Iris pigment epithelial cell (primary cell): ENCODE measurements around the gene ABLIM2.

Experiments used
- DNase-seq: peaks from one replicate; pipeline ENCODE4 v3.0.0-alpha.2; 2011; ENCODE audit warnings: low read depth

ABLIM2 gene

DNA sequence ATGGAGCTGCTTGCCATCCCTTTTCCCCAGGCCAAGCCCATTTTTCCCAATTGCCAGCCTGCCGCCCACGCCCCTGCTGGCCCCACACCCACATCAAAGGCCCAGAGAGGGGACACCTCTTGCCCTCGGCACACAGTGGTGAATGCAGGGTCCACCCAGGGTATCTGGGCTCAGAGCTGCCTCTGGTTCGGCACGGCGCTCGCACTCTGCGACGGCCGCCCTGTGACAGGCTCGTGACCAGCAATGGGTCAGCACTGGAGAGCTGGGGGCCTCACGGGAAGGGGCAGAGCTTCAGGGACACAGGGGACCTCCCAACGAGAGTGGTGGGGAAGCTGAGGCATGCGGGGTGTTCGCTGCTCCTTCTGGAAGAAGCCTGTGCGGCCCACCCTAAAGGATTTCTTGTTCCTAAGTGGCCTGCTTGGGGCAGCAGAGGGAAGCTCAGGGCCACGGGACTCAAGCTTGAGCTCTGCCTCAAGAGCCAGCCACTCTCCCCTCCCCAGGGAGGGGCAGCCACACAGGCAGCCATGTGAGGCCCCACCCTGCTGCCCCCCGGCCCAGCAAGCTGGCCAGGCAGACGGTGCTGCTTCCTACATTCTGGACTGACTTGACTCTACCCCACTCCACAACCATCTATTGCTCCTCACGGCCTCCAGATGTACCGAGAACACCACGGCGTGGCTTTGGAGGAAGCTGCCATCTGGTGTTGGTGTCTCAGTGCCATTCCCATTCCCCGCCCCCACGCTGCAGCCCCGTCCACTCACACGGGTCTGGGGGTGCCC lies 73.7 kb downstream of the ABLIM2 start:
- no peak for DNase-seq

DNA sequence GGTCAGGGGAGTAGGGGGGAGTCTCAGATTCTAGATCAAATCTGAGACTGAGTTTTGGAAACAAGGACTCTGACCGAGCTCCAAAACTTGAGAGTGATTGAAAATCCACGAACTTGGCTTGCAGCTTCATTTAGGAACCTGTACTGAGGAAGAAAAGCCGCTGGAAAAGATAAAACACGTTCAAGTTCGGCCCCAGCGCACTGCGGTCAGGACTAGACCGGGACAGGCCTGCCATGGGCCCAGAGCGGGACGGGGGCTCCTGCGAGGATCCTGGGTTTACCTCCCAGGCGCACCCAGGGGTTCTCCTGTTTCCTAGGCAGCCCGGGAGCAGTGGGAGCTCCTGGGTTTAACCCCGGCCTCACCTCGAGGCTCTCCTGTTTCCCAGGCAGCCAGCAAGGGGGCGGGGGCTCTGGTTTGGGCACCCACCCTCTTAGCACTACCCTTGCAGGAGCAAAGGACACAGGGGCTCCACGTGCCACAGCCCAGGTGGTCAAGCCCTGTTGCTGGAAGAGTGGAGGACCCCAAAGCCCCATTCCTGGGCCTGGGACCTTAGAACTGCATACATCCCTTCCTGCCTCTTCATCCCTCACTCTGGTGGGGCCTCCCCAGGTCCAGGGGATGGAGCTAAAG lies 74.5 kb downstream of the ABLIM2 start:
- no peak for DNase-seq

DNA sequence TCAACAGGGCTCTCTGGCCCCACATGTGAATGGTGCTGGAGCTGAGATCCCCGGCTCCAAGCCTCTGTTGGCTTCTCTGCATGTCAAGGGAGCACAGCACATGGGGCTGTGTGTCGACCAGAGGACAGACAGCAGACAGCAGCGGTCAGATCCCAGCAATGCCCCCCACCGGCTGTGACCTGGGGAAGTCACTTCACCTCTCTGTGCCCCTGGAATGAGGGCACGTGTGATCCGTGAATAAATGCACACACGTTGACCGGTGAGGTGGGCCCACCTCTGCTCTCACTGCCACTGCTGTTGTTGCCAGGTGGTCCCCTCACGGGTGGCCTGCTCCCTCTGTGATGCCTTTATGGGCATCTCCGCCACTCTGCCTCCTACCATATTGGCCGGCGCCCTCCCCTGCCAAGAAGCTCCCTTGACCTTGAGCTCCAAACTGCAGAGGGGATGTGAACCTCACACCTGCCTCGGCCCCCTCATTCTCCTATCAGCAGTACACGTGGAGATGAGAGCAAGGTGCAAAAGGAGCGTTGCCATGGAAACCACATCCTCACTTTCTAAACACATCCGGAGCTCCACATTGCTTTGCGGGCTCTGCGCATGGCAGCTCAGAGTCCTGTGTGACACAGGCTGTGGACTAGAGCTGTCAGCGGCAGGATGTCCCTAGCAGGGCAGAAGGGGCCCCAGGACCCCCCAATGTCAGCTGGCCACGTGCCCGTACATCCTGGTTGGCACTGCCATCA lies 75.4 kb downstream of the ABLIM2 start:
- no peak for DNase-seq

DNA sequence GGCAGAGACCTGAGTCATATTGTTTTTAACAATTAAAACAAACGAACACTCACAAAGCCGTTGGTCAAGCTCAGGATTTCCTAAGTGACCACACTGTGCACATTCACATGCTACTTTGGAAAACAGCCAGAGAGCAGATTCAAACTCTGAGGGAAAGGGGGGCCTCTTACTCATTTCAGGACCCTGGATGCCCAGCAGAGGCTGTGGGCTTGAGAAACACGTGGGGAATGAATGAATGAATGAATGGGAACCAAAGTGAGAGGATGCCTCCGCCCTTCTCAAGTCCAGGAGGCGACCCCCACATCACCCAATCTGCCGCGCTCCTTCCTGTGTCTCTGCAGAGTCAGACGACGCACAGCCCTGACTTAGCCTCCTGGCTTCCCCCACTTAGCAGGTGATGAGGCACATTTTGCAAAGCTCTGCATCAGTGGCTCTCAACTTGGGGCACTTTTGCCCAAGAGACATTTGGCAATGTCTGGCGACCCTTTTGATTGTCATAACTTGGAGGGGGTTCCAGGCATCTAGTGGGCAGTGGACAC lies 76.0 kb downstream of the ABLIM2 start:
- no peak for DNase-seq

DNA sequence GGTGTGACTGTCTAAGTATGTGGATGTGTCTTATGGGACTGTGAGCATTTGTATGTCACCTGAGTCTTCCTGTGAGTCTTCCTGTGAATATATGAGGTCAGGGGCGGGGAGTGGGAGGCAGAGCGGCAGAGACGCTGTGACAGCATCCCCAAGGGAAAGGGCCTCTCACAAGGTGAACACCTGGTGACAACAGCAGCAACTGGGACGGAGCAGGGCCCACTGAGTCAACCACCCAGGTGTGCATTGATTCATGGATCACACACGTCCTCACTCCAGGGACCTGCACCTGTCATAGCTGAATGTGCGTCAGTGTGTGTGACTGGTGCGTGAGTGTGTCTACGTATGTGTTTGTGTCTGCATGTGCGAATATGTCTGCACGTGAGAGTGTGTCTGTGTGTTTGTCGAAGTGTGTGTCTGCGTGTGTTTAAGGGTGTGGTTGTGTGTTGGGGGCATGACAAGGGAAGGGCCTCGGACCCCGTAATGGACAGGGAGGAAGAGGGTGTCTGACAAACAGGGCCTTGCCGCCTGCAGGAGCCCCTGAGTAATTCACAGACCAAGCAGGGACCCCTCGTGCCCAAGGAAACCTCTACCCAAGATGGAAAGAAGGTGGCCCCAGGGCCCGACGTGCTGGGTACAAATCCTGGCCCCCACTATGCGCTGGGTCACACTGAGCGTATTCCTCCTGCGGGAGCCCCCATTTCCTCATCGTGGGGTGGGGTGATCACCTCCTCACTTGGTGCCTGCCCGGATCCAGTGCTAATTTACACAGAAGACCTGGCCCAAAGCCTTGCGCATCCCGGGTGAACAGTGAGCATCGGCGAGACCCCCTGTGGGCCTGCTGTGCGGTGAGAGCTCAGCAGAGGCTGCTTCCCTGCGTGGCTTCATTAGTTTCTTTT lies 76.7 kb downstream of the ABLIM2 start:
- no peak for DNase-seq

DNA sequence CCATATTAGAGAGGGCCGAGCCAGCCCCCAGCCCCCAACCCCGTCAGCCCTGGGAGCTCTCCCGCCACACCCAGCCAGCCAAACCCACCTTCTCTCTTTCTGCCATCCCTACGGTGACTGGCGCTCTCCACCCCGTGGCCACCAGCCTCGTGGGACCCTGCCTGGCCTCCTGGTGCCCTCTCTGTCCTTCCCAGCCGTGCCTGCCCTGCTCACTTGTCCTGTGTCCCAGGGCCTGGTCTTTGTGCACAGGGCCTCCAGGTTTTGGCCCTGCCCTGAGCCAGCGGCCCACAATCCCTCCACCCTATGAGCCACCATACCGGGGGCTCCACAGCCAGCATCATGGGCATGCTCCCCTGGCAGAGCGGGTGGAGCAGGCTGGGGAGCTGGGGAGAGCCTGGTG lies 77.4 kb downstream of the ABLIM2 start:
- DNase-seq, result no peak

DNA sequence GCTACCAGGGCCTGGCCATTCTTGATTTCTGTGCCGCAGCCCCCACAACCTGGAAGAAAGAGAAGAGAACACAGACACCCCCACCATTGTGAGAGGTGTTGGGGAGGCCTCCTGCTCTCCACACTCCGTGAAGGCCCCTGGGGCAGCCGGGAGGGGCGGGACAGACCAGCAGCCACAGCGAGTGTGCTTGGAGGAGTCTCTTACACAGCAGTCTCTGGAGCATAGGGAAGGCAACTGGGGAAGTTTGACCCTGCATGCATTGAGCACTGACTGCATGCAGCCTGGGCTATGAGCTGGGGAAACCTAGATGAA lies 77.9 kb downstream of the ABLIM2 start:
- DNase-seq, result no peak

DNA sequence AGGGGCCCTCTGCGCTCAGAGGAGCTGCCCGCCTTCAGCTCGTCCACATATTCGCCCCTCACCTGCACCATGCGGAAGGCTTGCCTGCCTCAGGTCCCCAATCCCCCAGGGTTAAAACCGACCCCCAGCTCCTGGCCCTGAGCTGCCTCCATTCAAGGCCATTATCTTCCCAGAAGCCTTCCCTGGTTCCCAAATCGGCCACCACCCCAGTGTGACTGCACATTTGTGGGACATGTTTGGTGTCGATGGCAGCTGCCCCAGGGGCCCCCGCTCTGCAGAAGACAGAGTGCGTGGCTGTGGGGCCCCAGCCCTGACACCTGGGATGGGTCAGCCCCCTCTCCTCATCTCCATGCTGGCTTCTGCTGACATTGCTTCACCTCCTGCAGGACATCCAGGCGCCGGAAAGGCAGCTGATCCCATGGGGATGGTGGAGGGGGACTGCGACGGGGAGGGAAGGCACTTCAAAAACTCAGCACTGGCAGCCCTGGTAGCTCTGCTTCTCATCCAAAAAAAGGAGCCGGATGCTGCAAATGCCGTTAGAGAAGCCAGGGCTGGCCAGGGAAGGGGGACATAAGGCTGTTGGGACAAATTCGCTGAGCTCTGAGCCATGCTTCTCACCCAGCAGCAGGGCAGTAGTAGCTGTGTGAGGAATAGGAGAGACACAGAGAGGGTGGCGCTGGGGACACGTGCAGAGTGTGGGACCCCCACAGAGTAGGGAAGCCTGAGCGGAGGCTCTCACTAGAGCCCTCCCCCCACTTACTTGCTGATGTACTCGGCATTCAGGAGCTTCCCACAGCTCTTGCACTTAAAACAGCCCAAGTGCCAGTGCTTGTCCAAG lies 78.5 kb downstream of the ABLIM2 start:
- no peak for DNase-seq

DNA sequence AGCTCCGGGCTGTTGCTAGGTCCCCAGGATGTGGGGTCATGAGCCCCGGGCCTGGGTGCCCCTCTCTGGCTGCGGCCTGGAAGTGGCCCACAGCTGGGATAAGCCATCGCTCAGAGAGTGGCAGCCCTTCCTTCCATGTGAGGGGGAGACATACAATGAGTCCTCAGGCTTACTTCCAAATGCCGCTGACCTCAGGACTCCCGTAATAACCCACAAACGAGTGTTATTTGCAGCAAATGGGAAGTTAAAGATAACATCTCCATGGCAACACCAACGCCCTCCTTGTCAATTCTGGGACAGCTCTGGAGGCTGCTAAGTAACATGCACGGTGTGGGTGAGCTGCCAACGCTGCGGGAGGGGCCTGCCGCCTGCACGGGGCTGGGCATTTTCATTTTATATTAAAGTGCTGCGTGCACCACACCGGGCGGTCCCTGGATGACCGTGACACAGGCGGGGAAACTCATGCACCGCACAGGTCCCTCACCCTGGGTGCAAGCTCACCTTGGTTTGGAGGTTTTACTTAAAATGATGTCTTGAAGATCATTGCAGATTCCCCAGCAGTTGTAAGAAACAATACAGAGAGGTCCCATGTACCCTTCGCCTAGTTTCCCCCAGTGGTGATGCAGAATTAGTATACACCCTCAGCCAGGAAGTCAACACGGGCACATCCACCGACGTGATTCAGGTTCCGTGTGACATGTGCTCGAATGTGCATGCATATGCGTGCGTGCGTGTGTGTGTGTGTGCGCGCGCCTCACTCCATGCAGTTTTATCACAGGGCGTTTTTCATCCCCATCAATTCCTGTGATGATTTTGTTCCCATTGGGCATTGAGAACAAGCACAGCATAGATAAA lies 79.4 kb downstream of the ABLIM2 start:
- DNase-seq, result no peak

DNA sequence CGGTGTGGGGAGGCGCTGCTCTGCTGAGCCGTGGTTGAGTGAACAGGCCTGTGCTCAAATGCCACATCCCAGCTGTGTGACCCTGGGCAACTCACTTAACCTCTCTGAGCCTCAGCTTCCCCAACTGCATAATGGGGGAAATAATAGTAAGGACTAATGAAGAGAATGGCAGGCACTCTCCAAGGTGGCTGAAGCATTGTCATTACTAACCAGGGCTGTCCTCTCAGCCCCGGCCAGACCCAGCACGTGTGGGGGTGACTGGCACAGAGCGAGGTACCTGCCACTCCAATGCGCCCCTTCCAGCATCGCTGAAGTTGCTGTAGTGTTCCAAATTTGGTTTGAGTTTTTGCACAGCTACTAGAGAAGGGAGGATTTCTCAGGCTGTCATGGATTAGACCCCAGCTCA lies 80.0 kb downstream of the ABLIM2 start:
- DNase-seq, result no peak

DNA sequence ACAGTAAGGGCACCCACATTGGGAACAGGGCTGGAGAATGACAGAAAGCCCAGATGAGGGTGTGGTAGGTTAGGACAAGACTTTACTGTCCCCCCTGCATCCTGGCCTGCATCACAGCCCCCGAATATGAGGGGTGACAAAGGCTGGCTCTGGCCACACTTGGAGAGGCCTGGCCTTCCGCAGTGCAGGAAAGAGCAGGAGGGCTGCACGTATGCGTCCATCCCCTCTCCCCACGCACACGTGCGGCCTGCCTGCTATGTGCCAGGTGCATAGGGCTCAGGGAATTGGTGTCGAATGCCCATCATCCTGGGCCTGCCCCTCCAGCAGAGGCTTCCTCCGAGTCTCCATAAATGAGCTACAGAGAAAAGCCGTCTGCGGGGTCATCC lies 80.5 kb downstream of the ABLIM2 start:
- DNase-seq, result no peak

DNA sequence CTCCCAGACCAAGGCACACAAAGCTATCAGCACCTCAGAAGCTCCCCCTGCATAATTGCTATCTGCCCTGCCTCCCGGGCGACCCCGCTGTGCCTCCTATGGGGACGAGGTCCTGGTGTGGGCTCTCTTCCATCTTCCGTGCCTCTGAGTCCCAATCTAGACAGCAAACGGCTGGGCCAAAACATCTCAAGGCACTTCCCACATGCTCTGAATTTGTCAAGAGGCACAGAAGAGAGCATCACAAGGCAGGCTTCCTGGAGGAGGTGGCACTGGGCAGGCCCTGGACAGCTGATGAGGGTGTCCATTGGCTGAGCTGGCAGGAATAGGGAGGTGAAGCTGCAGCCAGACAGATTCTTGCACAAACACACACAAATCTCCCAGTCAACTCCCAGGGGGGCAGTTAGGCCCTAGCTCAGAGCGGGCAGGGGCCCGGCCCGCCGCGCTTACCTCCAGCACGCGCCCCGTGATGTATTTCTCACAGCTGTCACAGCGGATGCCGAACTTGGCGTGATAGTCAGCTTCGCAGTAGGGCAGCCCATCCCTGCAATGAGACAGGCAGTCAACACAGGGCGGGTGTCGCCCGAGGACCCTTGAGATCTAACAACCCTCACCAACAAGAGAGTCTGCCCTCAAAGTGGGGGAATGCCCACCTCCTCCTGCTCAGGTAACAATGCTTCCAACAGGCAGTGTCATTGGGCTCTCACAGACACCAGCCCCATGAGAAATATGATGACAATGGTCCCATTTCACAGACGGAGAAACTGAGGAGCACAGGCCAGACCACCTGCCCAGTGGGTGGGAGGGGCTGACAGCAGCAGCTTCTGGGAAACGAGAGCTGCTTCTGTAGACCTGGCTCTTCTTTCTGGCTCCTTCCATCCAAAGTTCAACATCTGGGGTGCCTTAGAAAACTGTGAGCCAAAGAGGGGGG lies 81.2 kb downstream of the ABLIM2 start:
- no peak for DNase-seq

DNA sequence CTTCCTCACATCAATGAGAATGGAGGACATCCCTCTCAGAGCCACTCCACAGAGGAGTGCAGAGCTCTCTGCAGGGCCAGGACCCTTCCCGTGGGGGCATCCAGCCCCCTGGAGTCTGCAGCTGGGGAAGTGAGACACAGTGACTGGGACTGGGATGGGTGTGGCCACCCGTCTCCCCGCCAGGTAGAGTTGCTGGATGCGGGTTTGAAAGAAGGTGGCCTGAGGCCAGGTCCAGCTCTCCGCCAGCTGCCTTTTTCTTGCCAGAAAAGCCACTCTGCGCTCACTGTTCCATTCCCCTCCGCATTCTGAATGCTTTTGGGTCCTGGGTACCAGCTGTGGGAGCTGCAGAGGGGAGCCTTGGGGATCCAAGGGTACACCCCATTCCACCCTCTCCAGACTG lies 82.6 kb downstream of the ABLIM2 start:
- no peak for DNase-seq

DNA sequence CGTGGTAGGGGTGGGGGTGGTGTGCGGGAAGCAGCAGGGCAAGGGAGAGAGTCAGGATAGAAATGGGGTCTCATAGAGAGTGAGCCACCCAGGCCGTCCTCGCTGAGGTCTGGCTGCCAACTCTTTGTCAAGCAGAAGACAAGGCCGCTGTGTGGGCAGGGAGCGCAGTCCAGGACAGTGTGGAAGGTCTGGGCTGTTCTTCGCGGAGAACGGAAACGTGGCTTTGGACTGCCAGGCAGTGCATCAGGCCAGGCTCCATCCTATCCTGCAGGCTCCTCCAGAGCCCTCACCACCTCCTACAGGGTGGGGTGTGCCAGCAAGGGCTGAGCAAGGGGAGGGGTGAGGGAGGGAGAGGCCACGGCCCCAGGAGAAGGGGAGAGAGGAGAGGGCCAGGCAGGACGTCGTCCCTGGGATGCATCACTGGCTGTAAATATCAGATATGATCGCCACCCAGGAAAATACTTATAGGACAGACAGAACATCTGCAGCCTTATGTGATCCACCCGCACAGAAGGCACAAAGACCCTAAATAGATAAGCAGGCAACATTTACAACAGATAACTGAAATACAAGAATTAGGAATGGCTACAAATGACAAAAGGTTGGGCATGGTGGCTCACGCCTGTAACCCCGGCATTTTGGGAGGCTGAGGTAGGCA lies 85.3 kb downstream of the ABLIM2 start:
- no peak for DNase-seq

DNA sequence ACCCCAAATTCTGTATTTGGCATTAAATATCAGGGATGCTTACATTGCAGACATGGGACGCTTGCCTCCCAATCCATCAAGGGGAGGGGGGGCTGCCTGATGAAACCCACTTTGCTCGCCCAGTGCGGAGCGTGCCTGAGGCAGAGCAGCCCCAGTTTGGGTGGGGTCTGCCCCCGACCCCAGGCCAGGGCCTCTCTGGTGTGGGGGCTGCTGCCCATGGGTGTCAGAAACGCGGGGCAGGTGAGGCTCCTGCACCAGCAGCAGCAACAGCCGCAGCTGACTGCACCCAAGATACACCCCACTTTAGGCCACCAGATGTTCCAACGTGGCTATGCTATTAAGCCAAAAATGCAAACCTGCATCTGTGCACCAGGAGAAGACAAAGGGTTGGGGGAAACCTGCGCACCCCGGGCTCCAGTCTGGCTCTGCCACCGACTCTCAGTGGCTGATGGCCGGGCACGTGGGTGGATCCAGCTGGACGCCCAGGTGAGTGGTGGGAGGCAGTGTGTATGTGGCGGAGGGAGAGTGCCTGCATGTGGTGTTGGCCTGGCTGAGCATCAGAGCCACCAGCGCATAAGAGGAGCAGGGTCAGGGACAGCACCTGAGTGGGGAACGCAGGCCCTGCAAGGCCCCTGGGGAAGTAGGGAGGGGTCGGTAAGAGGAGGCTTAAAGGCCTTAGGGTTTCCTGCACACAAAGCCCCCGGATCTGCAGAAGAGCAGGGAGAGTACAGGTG lies 86.2 kb downstream of the ABLIM2 start:
- no peak for DNase-seq

DNA sequence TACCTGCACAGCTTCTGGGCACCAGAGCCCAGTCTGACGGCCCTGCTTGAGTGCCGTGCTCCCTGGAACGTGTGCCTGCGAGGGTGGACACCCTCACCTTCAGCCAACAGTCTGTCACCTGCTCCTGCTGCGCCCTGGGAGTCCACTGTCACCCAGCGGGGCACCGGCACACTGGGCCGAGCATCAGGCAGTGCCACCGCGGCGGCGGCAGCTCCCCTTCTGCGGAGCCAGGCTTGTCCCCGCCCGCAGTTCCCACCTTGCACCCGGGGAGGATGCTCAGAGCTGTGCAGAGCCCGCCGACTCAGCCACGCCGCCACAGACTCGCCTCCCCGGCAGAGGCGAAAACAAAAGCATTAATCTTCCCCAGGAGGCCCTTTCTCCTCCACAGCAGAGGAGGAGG lies 86.8 kb downstream of the ABLIM2 start:
- DNase-seq, result no peak

DNA sequence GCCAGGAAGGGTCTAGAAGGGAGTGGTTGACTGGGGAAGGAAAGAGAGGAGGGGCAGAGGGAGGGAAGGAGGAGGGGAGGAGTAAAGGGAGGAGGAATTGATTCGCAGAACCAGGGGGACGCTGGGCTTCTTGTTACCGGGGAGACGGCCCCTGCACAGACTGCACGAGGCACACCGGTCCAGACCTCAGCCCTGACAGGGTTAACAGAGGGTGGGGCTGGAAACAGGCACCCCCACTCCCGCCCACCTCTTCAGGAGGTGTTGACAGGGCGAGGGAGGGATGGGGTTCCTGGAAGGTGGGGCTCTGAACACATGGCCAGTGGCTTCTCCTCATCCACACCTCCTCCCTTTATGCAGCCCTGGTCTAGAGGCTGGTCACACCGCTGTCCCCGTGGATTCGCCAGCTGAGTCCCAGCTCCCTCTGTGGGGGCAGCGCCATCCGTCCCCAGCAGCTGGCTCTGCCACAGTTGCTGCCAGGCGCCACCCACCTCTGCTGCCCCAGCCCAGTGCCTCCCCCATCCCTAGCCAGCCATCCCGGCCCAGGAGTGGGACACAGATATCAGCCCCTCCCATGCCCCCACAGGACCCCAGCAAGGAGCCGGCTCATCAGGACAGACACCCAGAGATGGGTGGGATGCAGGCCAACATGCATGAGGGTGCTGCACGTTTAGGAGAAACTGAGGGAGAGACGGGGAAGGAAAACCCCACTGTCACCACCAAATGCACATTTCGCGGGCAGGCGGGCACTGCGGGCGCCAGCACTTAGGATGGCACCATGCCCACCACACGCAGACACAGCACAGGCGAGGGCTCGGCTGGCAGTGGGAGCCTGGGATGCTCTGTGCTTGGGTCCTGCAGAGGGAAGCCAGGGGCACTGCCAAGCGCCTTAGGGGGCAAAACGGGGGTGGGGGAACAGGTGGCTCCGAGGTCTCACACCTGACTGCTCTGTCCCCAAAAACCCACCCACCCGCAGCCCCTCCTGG lies 87.6 kb downstream of the ABLIM2 start:
- DNase-seq, result no peak
